ENCODE measurements around the gene KLF1. TPM values are rescaled to one million over a fixed set of nuclear protein-coding genes. Genes with fewer than 3 reads are reported as not detected.

The KLF1 gene
- total RNA-seq, 3 donors from 2014 or later, result 0.55 to 0.92 (median 0.68) TPM

DNA sequence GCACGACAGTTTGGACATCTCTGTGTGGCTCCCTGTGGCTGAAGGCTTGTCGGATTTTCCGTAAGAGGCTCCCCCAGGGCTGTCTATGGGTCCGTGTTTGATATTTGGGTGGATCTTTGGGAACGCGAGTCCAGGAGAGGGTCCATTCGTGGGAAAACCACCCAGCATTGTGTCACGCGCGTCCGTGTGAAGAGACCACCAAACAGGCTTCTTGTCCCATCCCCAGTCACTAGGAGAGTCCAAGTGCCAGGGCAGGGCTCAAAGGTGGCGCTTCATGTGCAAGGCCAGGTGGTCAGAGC is 2.4 kb downstream of the KLF1 start:
- DNase-seq (no peak), ATAC-seq (no peak)
- H3K4me3 Mint-ChIP-seq, result peak overlapping the region; percentile 83
- H3K36me3 Mint-ChIP-seq (ENCODE audit: insufficient read depth), result no peaks in the 10 kb centered on the region
- peaks cover 24% of the 10 kb centered on the region for H3K4me1 Mint-ChIP-seq (ENCODE audit: low read depth)
- H3K9me3 Mint-ChIP-seq, result no peaks in the 10 kb centered on the region
- no peaks in the 10 kb centered on the region for H3K27me3 Mint-ChIP-seq (ENCODE audit: low read depth)

DNA sequence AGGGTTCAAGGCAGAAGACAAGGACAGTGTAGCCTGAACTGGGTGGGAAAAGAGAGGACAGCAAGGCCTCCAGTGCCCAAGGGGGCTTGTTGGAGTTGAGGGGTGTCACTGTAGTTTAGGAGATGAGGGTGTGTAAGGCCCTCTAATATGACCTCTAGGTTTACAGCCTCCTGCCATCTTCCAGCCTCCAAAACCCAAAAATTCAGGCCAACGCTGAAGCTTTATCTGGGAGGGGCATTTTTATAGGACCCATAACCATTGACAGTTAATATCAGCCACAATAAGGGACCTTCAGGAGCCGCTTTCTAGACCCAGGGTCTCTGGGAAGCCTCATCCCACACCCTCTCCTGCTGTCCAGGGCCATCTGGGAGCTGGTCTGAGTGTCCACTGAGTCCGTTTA is 2.8 kb downstream of the KLF1 start:
- Mint-ChIP-seq H3K36me3 (ENCODE audit: insufficient read depth) (no peaks in the 10 kb centered on the region), H3K9me3 (no peaks in the 10 kb centered on the region), H3K4me3 (no peak overlapping the region), H3K4me1 (ENCODE audit: low read depth) (peaks cover 25% of the 10 kb centered on the region), H3K27me3 (ENCODE audit: low read depth) (no peaks in the 10 kb centered on the region)
- DNase-seq, result no peak
- ATAC-seq, result no peak

- no peaks in the 10 kb centered on the region for H3K27me3 Mint-ChIP-seq (ENCODE audit: low read depth)
These were observed 4.4 kb downstream of the KLF1 start for GRCh38 chr19:12882589-12882988.

GRCh38 chr19:12881172-12881808 is 5.7 kb downstream of the KLF1 start, which contains the start of gene DNASE2:
TSS of gene DNASE2 (minus strand) at chr19:12881449. CDS start at chr19:12881375, 74 bp downstream.
- ATAC-seq (peak; percentile 78 to 79), DNase-seq (peak; percentile 83)
- peaks cover 21% of the 10 kb centered on the region for H3K4me1 Mint-ChIP-seq (ENCODE audit: low read depth)
- H3K27me3 Mint-ChIP-seq (ENCODE audit: low read depth), result no peaks in the 10 kb centered on the region
- peaks cover 4% of the 10 kb centered on the region for H3K36me3 Mint-ChIP-seq (ENCODE audit: insufficient read depth)
- H3K9me3 Mint-ChIP-seq, result no peaks in the 10 kb centered on the region
- H3K4me3 Mint-ChIP-seq, result peak within 1 kb of the TSS; percentile 86

More at GRCh38 chr19:12882589-12882988, 4.4 kb downstream of the KLF1 start:
- Mint-ChIP-seq H3K4me3 (peak overlapping the region; percentile 86), H3K9me3 (no peaks in the 10 kb centered on the region), H3K36me3 (ENCODE audit: insufficient read depth) (peaks cover 2% of the 10 kb centered on the region), H3K4me1 (ENCODE audit: low read depth) (peaks cover 23% of the 10 kb centered on the region)
- ATAC-seq, result no peak
- DNase-seq, result no peak

DNA sequence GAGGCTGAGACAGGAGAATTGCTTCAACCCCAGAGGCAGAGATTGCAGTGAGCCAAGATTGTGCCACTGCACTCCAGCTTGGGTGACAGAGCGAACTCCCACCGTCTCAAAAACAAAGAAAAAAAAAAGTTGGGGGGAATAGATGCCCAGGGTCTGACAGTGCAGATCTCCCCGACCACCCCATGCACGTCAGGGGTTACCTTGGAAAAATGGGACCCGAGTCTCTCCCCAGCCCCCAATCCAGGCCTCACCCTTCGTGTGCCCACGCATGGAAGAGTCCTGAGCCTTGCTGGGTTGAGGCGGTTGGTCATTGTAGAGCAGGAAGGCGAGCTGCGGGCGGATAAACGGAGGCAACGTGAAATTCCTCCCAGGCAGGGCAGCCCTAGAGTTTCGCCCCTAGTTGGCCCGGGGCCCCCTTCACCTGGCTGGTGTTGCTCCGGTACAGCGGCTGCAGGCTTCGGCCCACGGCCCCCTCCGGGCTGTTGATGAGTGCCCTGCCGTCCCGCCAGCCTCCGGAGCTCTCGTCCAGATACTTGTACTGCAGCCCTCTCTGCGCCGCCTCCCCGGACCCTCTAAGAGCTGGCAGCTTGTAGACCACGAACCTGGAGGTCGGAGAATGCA is 6.3 kb downstream of the KLF1 start:
- Mint-ChIP-seq H3K4me3 (peak overlapping the region; percentile 86), H3K27me3 (ENCODE audit: low read depth) (no peaks in the 10 kb centered on the region), H3K4me1 (ENCODE audit: low read depth) (peaks cover 21% of the 10 kb centered on the region), H3K36me3 (ENCODE audit: insufficient read depth) (peaks cover 4% of the 10 kb centered on the region), H3K9me3 (no peaks in the 10 kb centered on the region)
- DNase-seq, result no peak
- ATAC-seq, result peak; percentile 1 to 4

GRCh38 chr19:12875086-12875485 is 11.9 kb downstream of the KLF1 start:
- no peak for DNase-seq
- H3K4me1 Mint-ChIP-seq (ENCODE audit: low read depth), result peaks cover 5% of the 10 kb centered on the region
- ATAC-seq, result no peak
- peaks cover 12% of the 10 kb centered on the region for H3K36me3 Mint-ChIP-seq (ENCODE audit: insufficient read depth)
- H3K4me3 Mint-ChIP-seq, result no peak overlapping the region
- H3K9me3 Mint-ChIP-seq, result no peaks in the 10 kb centered on the region
- no peaks in the 10 kb centered on the region for H3K27me3 Mint-ChIP-seq (ENCODE audit: low read depth)

DNA sequence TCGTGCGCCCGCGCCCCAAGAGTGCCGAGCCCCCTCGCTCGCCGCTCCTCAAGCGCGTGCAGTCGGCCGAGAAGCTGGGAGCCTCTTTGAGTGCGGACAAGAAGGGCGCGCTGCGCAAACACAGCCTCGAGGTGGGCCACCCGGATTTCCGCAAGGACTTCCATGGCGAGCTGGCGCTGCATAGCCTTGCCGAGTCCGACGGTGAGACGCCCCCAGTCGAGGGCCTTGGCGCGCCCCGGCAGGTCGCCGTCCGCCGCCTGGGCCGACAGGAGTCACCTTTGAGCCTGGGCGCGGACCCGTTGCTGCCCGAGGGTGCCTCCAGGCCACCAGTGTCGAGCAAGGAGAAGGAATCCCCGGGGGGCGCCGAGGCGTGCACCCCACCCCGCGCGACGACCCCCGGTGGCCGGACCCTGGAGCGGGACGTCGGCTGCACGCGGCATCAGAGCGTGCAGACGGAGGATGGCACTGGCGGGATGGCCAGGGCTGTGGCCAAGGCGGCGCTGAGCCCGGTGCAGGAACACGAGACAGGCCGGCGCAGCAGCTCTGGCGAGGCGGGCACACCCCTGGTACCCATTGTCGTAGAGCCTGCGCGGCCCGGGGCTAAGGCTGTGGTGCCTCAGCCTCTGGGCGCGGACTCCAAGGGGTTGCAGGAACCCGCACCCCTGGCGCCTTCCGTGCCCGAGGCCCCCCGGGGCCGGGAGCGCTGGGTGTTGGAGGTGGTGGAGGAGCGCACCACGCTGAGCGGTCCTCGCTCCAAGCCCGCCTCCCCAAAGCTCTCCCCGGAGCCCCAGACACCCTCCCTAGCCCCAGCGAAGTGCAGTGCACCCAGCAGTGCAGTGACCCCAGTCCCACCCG is 12.9 kb downstream of the KLF1 start:
- Mint-ChIP-seq H3K9me3 (no peaks in the 10 kb centered on the region), H3K27me3 (ENCODE audit: low read depth) (no peaks in the 10 kb centered on the region), H3K4me1 (ENCODE audit: low read depth) (no peaks in the 10 kb centered on the region), H3K36me3 (ENCODE audit: insufficient read depth) (peaks cover 12% of the 10 kb centered on the region), H3K4me3 (no peak overlapping the region)
- DNase-seq (no peak), ATAC-seq (no peak)

DNA sequence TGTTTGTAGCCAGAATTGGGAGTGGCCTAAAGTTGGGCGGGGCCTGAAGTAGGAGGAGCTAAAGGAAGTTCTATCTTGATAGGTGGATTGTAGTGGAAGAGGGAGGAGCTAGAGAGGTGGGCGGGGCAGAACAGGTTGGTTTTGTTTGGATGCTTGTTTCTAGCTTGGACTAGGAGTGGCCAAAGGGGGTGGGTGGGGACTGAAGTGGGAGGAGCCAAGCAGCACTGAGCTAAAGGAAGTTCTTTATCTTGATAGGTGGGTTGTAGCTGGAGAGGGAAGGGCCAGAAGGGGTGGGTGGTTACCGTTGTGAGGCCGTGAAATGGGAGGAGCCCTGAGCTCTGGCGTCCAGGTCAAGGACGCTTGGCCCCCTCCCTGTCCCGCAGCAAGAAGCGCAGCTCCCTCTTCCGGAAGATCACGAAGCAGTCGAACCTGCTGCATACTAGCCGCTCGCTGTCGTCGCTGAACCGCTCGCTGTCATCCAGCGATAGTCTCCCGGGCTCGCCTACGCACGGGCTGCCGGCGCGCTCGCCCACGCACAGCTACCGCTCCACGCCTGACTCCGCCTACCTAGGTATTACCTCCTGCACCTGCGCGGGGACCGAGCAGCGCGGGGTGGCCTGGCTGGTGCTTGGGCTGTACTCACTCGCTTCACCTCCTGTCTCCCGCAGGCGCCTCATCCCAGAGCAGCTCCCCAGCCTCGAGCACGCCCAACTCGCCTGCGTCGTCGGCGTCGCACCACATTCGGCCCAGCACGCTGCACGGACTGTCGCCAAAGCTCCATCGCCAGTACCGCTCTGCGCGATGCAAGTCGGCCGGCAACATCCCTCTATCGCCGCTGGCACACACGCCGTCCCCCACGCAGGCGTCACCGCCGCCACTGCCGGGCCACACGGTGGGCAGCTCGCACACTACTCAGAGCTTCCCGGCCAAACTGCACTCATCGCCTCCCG is 13.8 kb downstream of the KLF1 start:
- Mint-ChIP-seq H3K4me3 (no peak overlapping the region), H3K27me3 (ENCODE audit: low read depth) (peaks cover 1% of the 10 kb centered on the region), H3K9me3 (no peaks in the 10 kb centered on the region), H3K4me1 (ENCODE audit: low read depth) (no peaks in the 10 kb centered on the region), H3K36me3 (ENCODE audit: insufficient read depth) (peaks cover 12% of the 10 kb centered on the region)
- peak; percentile 77 to 82 for ATAC-seq
- DNase-seq, result peak; percentile 62

GRCh38 chr19:12872255-12872654 is 14.7 kb downstream of the KLF1 start:
- Mint-ChIP-seq H3K4me1 (ENCODE audit: low read depth) (peaks cover 1% of the 10 kb centered on the region), H3K9me3 (no peaks in the 10 kb centered on the region), H3K36me3 (ENCODE audit: insufficient read depth) (peaks cover 9% of the 10 kb centered on the region), H3K27me3 (ENCODE audit: low read depth) (peaks cover 3% of the 10 kb centered on the region), H3K4me3 (no peak overlapping the region)
- DNase-seq, result no peak
- no peak for ATAC-seq

GRCh38 chr19:12871681-12872080 is 15.3 kb downstream of the KLF1 start:
- H3K9me3 Mint-ChIP-seq, result no peaks in the 10 kb centered on the region
- H3K36me3 Mint-ChIP-seq (ENCODE audit: insufficient read depth), result peaks cover 7% of the 10 kb centered on the region
- peaks cover 6% of the 10 kb centered on the region for H3K4me1 Mint-ChIP-seq (ENCODE audit: low read depth)
- no peak overlapping the region for H3K4me3 Mint-ChIP-seq
- peaks cover 5% of the 10 kb centered on the region for H3K27me3 Mint-ChIP-seq (ENCODE audit: low read depth)
- DNase-seq (no peak), ATAC-seq (no peak)

DNA sequence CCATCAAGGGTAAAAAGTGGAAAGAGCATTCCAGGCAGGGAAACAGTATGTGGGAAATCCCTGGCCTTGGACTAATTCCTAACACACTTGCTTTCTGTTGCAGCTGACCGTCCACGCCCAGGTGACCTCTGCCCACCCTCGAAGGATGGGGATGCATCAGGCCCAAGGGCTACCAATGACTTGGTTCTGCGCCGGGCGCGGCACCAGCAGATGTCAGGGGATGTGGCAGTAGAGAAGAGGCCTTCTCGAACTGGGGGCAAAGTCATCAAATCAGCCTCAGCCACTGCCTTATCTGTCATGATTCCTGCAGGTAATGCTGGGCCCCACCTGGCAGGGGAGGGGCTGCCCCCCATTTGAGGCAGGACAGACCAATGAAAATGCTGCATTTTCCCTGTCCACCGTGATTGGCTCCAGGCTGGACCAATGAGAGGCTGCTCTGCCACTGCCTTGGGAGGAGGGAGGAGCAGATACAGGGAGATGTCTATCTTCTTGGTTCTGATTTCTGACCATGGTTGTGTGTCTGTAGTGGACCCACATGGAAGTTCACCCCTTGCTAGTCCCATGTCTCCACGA is 18.4 kb downstream of the KLF1 start:
- H3K36me3 Mint-ChIP-seq (ENCODE audit: insufficient read depth), result peaks cover 3% of the 10 kb centered on the region
- peaks cover 7% of the 10 kb centered on the region for H3K4me1 Mint-ChIP-seq (ENCODE audit: low read depth)
- peak overlapping the region; percentile 29 for H3K4me3 Mint-ChIP-seq
- no peak for DNase-seq
- peaks cover 11% of the 10 kb centered on the region for H3K27me3 Mint-ChIP-seq (ENCODE audit: low read depth)
- no peaks in the 10 kb centered on the region for H3K9me3 Mint-ChIP-seq
- ATAC-seq, result no peak

- DNase-seq (peak; percentile 51), ATAC-seq (peak; percentile 80 to 87)
- no peaks in the 10 kb centered on the region for H3K9me3 Mint-ChIP-seq
- H3K4me3 Mint-ChIP-seq, result peak overlapping the region; percentile 67
- H3K4me1 Mint-ChIP-seq (ENCODE audit: low read depth), result peaks cover 7% of the 10 kb centered on the region
- peaks cover 3% of the 10 kb centered on the region for H3K36me3 Mint-ChIP-seq (ENCODE audit: insufficient read depth)
- peaks cover 11% of the 10 kb centered on the region for H3K27me3 Mint-ChIP-seq (ENCODE audit: low read depth)
These were observed 19.6 kb downstream of the KLF1 start for GRCh38 chr19:12867120-12868099.
